AG04449 (cell line): ENCODE results near the gene SLC34A3.

Source experiments
- CTCF ChIA-PET: fragments of 350-600 bp; formaldehyde crosslinking; extraction: SDS; loops from one replicate; lab custom pipeline; 2021; ENCODE audit warnings: antibody characterized with exemption; lab: Yijun Ruan, JAX
- POLR2A ChIA-PET: fragments of 400-600, 350-600 bp; formaldehyde crosslinking; extraction: SDS; loops from one replicate; lab custom pipeline; 2020; ENCODE audit warnings: antibody characterized with exemption, inconsistent platforms; lab: Yijun Ruan, JAX
- DNase-seq: peaks from one replicate; pipeline ENCODE4 v3.0.0-alpha.2; 2010; ENCODE audit warnings: low read depth, low spot score
- H3K4me3 ChIP-seq: 2 replicates; pipeline ENCODE4 v1.5.1; 2011; ENCODE audit warnings: low read depth, mild to moderate bottlenecking, control low read depth, low read length
- TF ChIP-seq, protein P1 (sequence below): IDR thresholded peaks from one replicate; pipeline ENCODE4 v1.5.1; 2011; ENCODE audit warnings: mild to moderate bottlenecking, moderate library complexity, low read length, control low read depth, inconsistent platforms; ENCODE audit not compliant: insufficient read depth; ENCODE audit errors: missing control alignments

SLC34A3 gene

DNA sequence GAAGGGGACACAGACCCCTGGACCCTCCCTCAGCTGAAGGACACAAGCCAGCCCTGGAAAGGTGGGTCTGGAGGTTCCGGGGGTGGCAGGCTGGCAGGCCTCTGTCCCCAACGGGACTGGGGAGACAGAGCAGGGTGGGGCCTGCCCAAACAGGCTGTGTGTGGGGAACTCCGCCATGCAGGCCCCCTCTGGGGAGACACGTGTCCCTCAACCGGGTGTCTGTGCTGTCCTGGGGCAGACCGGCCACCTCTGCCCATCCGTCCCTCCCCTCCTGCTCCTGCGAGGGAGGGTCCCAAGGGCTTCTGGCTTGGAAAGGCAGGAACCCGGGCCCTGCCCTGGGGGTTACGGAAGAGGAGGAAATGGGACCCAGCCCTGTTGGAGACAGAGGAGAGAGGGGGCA lies 1.4 kb downstream of the SLC34A3 start:
- TF ChIP-seq, protein P1, sequence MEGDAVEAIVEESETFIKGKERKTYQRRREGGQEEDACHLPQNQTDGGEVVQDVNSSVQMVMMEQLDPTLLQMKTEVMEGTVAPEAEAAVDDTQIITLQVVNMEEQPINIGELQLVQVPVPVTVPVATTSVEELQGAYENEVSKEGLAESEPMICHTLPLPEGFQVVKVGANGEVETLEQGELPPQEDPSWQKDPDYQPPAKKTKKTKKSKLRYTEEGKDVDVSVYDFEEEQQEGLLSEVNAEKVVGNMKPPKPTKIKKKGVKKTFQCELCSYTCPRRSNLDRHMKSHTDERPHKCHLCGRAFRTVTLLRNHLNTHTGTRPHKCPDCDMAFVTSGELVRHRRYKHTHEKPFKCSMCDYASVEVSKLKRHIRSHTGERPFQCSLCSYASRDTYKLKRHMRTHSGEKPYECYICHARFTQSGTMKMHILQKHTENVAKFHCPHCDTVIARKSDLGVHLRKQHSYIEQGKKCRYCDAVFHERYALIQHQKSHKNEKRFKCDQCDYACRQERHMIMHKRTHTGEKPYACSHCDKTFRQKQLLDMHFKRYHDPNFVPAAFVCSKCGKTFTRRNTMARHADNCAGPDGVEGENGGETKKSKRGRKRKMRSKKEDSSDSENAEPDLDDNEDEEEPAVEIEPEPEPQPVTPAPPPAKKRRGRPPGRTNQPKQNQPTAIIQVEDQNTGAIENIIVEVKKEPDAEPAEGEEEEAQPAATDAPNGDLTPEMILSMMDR, result no peak
- H3K4me3 ChIP-seq, result no peak overlapping the region
- ChIA-PET POLR2A (no interaction called here), CTCF (interaction anchor here (1.5 kb wide), 1 partner anchor 185 kb away, joined by 3 read pairs; no protein-coding TSS in a partner anchor)
- no peak for DNase-seq

DNA sequence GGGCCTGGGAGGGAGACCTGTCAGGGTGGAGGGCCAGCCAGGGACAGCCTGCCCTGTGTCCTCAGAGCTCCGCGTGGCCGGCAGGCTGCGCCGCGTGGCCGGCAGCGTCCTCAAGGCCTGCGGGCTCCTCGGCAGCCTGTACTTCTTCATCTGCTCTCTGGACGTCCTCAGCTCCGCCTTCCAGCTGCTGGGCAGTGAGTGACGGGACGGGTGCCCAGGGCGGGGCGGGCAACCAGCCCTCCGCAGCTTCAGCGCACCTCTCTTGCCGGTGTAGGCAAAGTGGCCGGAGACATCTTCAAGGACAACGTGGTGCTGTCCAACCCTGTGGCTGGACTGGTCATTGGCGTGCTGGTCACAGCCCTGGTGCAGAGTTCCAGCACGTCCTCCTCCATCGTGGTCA lies 1.8 kb downstream of the SLC34A3 start:
- TF ChIP-seq, protein P1, result no peak
- CTCF ChIA-PET, result interaction anchor here (1.5 kb wide), 1 partner anchor 186 kb away, joined by 3 read pairs; no protein-coding TSS in a partner anchor
- DNase-seq, result no peak

DNA sequence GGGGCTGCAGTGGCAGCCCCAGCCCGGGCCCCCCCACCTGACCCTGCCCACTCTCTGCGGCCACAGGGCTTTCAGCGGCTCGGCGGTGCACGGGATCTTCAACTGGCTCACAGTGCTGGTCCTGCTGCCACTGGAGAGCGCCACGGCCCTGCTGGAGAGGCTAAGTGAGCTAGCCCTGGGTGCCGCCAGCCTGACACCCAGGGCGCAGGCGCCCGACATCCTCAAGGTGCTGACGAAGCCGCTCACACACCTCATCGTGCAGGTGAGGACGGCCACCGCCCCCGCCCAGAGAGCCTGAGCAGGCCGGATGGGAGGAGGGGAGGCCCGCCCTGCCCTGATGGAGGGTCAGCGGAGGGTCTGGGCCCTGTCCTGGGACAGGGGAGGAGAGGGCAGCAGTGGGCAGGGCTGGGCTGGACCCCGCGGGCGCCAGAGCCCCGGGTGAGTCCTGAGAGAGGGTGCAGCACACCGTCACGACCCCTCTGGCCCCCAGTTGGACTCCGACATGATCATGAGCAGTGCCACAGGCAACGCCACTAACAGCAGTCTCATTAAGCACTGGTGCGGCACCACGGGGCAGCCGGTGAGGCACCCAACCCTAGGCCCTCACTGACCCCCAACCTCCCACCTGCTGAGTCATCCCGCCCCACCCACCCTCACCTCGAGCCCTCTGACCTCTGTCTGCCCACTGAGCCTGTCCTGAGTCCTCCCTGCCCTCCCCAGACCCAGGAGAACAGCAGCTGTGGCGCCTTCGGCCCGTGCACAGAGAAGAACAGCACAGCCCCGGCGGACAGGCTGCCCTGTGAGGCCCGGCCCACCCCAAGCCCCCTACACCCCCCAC lies 2.7 kb downstream of the SLC34A3 start:
- CTCF ChIA-PET, result interaction anchor here (8.1 kb wide), 1 partner anchor 8 kb away, joined by 139 read pairs; the partner anchor contains the start of genes CYSRT1, RNF208 and RNF224
- no peak overlapping the region for H3K4me3 ChIP-seq
- TF ChIP-seq, protein P1, result no peak
- no peak for DNase-seq
- POLR2A ChIA-PET, result no interaction called here

More for the DNA sequence above, 1.8 kb downstream of the SLC34A3 start:
- no peak overlapping the region for H3K4me3 ChIP-seq
- POLR2A ChIA-PET, result interaction anchor here (0.6 kb wide), 1 partner anchor 174 kb away, joined by 3 read pairs; no protein-coding TSS in a partner anchor

DNA sequence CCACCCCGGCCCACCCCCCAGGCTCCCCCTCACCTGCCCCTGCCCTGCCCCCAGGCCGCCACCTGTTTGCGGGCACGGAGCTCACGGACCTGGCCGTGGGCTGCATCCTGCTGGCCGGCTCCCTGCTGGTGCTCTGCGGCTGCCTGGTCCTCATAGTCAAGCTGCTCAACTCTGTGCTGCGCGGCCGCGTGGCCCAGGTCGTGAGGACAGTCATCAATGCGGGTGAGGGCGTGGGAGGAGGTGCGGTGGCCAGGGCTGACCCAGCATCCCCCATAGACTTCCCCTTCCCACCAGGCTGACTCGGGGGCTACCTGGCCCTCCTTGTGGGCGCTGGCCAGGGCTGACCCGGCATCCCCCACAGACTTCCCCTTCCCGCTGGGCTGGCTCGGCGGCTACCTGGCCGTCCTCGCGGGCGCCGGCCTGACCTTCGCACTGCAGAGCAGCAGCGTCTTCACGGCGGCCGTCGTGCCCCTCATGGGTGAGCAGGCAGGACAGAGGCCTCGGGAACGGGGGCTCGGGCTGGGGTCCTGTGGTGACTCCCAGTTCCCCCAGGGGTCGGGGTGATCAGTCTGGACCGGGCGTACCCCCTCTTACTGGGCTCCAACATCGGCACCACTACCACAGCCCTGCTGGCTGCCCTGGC lies 3.5 kb downstream of the SLC34A3 start:
- H3K4me3 ChIP-seq, result no peak overlapping the region
- TF ChIP-seq, protein P1, result no peak
- POLR2A ChIA-PET, result interaction anchor here (1.0 kb wide), 1 partner anchor 11 kb away, joined by 3 read pairs; no protein-coding TSS in a partner anchor
- DNase-seq, result no peak
- CTCF ChIA-PET, result interaction anchor here (1.0 to 8.1 kb wide), 3 partner anchors 9 to 57 kb away, joined by 3 to 139 read pairs (median 6); partner anchors contain the start of genes CYSRT1, RNF208 and RNF224

DNA sequence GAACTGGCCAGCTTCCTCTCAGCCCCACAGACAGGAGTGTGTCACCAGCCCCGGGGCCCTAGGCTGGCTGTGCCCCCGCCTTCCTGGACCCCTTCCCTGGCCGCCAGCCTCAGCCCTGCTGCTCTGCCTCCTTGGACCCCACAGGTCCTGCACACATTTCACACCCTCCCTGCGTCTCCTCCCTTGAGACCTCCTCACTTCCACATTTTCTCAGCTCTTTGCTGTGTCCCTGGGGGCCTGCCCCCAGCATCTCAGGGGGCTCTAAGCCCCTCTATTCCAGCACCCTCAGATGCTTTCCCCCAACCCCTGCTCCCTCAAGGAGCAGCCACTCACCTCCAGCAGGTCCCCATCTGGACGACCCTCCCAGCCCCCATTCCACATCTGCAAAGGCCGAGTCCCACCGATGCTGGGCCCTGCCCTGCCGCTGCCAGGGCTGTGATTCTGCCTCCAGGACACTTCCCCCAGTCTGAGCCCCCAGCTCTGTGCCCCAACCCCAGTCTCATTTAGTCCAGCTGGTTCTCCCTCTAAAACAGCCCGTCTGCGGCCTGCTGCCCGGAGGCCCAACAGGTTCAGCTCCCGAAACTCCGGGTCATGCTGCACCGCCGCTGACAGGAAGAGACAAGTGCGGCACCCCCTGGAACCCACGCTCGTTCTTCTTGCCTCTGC lies 4.2 kb downstream of the SLC34A3 start:
- DNase-seq, result no peak
- H3K4me3 ChIP-seq, result no peak overlapping the region
- ChIA-PET POLR2A (interaction anchor here (1.0 kb wide), 1 partner anchor 12 kb away, joined by 3 read pairs; no protein-coding TSS in a partner anchor), CTCF (interaction anchor here (0.7 to 8.1 kb wide), 5 partner anchors 10 to 58 kb away, joined by 3 to 139 read pairs (median 4); partner anchors contain the start of genes CYSRT1, NDOR1, RNF208 and RNF224)
- TF ChIP-seq, protein P1, result no peak
